ENCODE data around the gene CABP7.

CABP7 gene

GRCh38 chr22:29719899-29720645 lies at the start of gene CABP7:
Gene CABP7, plus strand, starts transcription at chr22:29720003. Its CDS starts 422 bp downstream, at chr22:29720425.
- DNase-seq: no peak

DNA sequence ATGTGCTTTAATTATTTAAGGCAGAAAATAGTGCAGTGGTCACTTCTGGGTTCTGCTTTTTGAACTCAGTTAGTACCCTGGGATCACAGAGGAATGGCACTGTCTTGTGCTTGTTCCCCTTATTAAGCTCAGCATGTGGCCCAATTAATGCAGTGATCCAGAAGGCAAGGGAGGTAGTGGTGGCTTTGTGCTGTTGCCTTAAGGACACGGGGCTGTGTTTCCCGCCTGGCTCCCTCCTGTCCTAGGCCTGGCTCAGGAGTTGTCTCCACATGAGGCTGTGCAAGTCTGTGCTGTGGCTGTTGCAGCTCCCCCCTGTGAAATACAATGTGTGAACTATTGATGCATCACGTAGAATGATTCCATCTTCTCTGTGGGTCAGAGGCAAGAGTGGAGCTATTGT lies 49.2 kb upstream of the CABP7 start:
- DNase-seq: no peak

DNA sequence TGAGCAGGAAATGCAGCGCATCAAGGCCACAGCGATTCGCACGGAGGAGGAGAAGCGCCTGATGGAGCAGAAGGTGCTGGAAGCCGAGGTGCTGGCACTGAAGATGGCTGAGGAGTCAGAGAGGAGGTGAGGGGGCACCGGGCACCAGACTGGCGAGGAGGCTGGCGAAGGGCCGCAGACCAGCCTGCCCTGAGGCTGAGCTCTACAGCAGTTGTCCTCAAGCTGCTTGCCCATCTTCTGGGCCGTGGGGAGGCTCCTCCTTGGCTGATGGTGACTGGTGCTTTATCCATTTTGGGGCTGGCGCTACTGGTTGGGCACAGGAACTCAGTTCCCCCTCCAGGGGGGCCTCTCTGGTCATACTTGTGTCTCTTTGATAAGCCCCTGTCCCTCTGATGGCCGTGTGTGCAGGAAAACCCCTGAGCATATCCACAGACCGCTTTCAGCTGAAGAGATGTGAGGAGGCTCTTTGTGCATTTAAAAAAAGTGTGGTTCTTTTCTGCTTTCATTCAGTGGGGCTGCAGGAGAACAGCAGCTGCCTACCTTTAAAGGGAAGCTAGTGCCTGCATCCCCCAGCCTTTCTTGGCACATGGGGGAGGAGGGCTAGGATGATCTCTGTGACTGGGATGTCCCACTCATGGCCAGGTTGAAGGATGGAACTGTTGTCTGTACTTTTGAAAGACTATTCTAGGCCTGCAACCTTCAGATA lies 46.3 kb upstream of the CABP7 start:
- DNase-seq: no peak

GRCh38 chr22:29674121-29674520 lies 45.7 kb upstream of the CABP7 start:
- no peak for DNase-seq

GRCh38 chr22:29679316-29679715 lies 40.5 kb upstream of the CABP7 start:
- no peak for DNase-seq

- no peak for DNase-seq
These were observed 36.3 kb upstream of the CABP7 start for GRCh38 chr22:29683536-29683935.

GRCh38 chr22:29684244-29684643 lies 35.6 kb upstream of the CABP7 start:
- DNase-seq: no peak

GRCh38 chr22:29689206-29689879 lies 30.5 kb upstream of the CABP7 start:
- DNase-seq: no peak

GRCh38 chr22:29689880-29690213 lies 30.0 kb upstream of the CABP7 start:
- DNase-seq: peak in 56 of 58 donors; percentile 19 to 82 (median 62)

GRCh38 chr22:29690476-29690875 lies 29.3 kb upstream of the CABP7 start:
- no peak for DNase-seq

DNA sequence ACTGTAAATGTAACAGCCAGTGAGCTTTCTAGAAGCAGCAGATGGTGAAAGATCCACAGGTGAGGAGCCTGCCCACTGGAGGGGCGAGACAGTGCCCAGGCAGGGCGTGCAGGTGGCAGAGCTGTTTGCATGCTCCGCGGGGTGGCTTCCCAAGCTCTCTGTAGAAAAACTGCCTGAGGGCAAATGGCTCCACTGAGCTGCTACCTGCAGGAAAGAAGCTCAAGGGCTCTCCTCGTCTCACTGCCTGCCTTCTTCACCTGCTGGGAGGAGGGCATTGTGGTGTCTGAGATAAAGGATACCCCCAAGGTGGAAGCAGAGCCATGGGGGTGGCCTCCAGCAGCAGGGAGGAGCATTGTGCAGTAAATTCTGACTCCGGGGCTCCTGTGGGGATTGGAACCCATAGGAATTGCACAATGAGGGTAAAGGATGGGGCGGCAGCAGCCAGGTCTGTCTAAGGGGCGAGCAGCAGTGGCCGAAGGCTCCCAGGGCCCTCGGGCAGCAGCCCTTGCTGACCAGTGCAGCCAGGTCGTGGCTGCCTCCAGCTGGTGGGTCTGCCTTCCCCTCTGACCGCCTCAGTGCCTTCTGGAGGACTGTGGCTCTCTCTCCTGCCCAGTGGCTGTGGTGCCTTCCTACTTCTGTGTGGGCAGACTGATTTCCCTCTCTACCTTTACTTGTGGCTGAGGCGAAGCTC lies 28.0 kb upstream of the CABP7 start:
- no peak for DNase-seq

DNA sequence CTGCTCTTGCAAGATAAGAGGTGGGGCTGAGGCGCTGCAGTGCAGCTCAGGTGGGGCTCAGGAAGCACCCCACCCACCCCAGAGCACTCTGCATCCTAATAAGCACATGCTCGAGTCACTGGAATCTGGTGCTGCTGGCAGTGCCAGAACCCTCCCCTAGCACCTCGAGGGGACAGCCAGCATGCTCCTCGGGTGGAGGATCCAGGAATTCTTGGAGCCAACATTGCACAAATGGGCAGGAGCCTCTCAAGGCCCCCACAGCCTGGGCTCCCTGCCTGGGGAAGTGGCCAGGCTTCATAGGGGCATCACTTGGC lies 27.5 kb upstream of the CABP7 start:
- no peak for DNase-seq

GRCh38 chr22:29693161-29693560 lies 26.6 kb upstream of the CABP7 start:
- DNase-seq: no peak

DNA sequence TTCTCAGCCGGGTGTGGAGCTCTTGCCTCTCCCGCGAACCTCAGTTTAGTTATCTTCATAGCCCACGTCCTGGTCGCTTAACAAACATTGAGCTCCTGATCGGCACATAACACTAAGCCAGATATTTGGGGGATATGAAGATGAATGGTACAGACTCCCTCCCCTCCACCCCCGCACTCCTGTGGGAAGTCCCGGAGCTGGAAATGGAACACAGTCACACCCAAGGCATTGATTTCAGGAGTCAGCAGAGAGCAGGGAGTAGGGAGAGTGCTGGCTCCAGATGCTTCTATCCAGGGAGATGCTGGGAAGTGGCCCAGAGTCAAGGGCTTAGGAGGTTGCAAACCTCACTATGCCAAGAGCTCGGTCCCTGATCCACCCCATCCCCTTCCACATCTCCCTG lies 26.1 kb upstream of the CABP7 start:
- DNase-seq: peak in 2 of 58 donors; percentile 23 to 34

GRCh38 chr22:29695129-29695926 lies 24.5 kb upstream of the CABP7 start:
- DNase-seq: peak in 47 of 58 donors; percentile 9 to 84 (median 49)

DNA sequence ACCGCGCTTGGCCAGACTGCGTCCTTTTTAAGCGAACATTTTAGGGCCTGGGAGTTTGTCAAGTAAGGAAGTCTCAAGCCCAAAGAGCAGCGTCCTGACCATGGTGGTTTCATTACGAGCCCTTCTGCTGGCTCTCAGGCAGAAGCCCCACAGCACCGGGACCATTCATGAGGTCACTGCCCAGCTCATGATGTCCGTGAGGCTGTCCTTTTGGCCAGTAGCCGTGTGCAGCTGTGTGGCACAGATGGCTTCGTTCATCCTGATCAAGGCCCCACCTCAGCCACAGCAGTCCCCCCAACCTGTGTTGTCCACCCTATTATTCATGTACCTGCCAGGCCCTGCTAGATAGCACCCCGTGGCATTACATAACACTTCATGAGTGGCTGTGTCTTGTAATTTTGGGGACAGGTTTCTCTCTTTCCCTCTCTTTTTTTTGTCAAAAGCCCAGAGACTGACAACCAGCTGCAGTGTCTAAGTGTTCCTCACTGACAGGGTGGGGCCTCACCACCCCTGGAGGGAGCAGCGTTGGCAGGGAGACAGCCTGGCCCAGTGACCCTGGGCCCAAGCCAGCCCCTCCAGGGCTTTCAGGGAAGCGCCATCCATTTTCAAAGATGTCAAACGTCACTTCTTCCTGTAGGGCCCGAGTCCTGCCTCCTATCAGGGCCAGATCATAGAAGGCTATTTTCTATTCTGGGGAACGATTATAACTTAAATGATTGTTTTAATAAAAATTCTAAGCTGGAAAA lies 21.8 kb upstream of the CABP7 start:
- DNase-seq: peak in 4 of 58 donors; percentile 10 to 23 (median 18)

DNA sequence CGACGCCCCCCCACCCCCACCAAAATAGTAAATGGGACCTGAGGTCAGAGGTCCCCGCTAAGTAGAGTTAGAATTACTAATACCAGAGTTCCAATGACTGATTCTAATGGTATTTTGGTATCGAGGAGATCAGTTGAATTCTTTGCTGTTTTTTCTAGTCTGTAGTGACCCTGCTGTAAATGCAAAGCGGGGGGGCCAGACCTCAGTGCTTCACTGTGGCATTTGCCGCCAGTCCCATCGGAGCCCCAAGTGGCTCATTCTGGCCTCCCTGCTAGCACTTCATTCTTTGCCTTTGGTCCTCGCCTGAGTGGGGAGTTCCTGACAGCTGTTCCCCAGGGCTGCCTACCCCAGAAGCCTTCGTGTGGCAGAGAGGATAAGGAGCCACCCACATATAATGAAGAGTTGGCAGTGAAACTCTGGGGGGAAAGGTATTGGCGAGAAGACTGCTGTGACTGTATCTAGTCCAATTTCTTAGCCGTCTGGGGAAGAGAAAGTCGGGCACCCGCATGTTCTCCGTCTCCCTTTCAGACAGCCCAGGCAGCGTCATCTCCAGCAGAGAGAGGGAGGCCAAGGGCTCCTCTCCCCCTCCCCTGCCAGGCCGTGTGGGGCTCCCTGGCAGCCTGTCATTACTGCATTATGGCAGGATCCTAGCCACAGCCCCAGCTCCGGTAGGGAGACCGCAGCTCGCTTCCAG lies 19.4 kb upstream of the CABP7 start:
- peak in 4 of 58 donors; percentile 7 to 42 (median 25) for DNase-seq

GRCh38 chr22:29700900-29701154 lies 19.0 kb upstream of the CABP7 start:
- no peak for DNase-seq

DNA sequence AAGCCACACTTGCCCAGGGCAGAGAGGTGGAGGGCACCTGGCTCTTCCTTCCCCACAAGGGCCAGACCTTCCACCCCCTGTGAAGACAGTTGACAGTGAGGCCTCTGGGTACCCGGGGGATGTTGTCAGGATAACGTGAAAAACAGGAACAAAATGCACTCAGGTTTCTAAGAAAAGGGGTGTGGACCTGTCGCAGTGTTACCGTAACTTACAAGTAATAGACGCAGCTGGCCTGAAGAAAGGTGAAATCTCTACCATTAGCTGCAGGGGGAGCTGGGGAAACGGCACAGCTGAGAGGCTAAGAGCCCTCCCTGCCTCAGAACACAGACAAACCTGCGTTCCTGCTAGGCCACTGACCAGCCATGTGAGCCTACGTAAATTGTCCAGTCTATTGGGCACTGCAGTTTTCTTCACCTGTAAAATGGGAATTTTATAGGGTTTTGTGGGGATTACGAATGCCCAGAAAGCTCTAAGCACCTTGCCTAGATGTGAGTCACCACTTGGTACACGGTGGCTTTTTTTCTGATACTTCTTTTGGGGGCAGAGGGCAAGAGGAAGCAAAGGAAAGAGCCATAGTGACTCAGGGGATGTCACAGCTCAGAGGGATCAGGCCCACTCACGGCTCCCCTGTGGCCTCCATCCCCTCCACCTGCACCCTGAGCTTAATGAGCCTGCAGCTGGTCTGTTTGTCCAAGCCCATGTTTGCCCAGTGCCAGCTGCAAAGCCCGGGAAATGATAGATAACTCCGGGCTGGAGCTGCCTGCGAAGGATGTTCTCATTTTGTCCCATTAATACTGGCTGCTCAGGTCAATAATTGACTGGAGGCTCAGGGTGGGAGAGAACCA lies 18.4 kb upstream of the CABP7 start:
- DNase-seq: no peak
